Panc1 (cell line): Measurements from ENCODE around the gene HLA-F.

ENCODE experiments used
- POLR2AphosphoS5 ChIP-seq: IDR thresholded peaks from 2 replicates; pipeline ENCODE4 v1.6.1; 2012; ENCODE audit warnings: mild to moderate bottlenecking, low read depth, low read length, moderate library complexity
- SIN3A ChIP-seq: IDR thresholded peaks from 2 replicates; pipeline ENCODE4 v1.6.1; 2012; ENCODE audit warnings: low read depth, mild to moderate bottlenecking, low read length, moderate library complexity, borderline replicate concordance; ENCODE audit not compliant: insufficient read depth
- TCF7L2 ChIP-seq: IDR thresholded peaks from 2 replicates; pipeline ENCODE4 v1.6.1; 2011; ENCODE audit warnings: mild to moderate bottlenecking, low read depth, low read length, inconsistent platforms
- TF ChIP-seq, protein P1 (sequence below): fragments of 450-650 bp; IDR thresholded peaks from 2 replicates; pipeline ENCODE4 v1.5.1; 2017; ENCODE audit warnings: mild to moderate bottlenecking
- TF ChIP-seq, protein P2 (sequence below), 2 experiments: IDR thresholded peaks; 2 replicates each; pipeline ENCODE4 v1.6.1; 2011 to 2012; ENCODE audit warnings: low read depth in 2 of 2, control low read depth in 1 of 2, low read length in 1 of 2, mild to moderate bottlenecking in 1 of 2, moderate library complexity in 1 of 2; ENCODE audit not compliant: insufficient read depth in 1 of 2

DNA sequence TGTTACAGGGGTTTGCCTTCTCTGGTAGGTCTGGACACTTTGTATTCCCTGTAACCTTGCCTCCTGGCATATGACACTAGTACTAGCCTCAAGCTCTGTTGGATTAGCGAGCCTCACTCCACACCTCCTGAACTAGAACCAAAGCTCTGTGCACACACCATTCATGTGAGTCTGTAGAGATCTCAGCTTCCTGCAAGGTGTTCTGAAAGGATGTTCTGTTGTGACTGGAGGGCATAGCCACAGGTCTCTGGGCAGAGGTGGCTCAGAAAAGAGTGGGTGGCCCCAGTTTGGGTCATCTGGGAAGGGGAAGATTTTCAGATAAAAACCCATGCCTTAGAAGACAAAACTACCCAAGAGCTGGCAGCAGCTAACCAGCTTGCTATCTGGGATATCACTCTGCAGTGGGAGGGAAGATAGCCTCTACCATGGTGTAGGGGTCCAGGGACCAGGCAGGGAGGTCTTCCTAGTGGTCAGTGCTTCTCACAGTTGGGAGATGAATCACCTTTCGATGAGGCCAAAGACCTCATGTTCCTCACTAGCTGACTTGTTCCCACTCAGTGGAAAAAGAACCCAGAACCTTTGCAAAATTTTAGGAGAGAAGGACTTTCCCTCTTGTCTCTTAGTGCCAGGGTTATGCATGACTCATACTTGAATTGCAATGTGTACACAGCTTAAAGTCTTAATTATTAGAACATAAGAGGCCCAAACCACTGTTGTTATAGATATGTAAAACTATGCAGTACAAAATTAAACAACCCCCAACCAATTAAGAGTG is 41.4 kb downstream of the HLA-F start:
- TF ChIP-seq, protein P1, sequence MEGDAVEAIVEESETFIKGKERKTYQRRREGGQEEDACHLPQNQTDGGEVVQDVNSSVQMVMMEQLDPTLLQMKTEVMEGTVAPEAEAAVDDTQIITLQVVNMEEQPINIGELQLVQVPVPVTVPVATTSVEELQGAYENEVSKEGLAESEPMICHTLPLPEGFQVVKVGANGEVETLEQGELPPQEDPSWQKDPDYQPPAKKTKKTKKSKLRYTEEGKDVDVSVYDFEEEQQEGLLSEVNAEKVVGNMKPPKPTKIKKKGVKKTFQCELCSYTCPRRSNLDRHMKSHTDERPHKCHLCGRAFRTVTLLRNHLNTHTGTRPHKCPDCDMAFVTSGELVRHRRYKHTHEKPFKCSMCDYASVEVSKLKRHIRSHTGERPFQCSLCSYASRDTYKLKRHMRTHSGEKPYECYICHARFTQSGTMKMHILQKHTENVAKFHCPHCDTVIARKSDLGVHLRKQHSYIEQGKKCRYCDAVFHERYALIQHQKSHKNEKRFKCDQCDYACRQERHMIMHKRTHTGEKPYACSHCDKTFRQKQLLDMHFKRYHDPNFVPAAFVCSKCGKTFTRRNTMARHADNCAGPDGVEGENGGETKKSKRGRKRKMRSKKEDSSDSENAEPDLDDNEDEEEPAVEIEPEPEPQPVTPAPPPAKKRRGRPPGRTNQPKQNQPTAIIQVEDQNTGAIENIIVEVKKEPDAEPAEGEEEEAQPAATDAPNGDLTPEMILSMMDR, result no peak
- TF ChIP-seq SIN3A (no peak), TCF7L2 (no peak), POLR2AphosphoS5 (no peak)
- TF ChIP-seq, protein P2, sequence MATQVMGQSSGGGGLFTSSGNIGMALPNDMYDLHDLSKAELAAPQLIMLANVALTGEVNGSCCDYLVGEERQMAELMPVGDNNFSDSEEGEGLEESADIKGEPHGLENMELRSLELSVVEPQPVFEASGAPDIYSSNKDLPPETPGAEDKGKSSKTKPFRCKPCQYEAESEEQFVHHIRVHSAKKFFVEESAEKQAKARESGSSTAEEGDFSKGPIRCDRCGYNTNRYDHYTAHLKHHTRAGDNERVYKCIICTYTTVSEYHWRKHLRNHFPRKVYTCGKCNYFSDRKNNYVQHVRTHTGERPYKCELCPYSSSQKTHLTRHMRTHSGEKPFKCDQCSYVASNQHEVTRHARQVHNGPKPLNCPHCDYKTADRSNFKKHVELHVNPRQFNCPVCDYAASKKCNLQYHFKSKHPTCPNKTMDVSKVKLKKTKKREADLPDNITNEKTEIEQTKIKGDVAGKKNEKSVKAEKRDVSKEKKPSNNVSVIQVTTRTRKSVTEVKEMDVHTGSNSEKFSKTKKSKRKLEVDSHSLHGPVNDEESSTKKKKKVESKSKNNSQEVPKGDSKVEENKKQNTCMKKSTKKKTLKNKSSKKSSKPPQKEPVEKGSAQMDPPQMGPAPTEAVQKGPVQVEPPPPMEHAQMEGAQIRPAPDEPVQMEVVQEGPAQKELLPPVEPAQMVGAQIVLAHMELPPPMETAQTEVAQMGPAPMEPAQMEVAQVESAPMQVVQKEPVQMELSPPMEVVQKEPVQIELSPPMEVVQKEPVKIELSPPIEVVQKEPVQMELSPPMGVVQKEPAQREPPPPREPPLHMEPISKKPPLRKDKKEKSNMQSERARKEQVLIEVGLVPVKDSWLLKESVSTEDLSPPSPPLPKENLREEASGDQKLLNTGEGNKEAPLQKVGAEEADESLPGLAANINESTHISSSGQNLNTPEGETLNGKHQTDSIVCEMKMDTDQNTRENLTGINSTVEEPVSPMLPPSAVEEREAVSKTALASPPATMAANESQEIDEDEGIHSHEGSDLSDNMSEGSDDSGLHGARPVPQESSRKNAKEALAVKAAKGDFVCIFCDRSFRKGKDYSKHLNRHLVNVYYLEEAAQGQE (IDR thresholded peaks at IDR 0.05; ENCODE audit: insufficient read depth in 1 of 2, low read depth in 2 of 2, low read length in 1 of 2), result no peak
